Fibroblast of mammary gland (primary cell): ENCODE data around the gene FILIP1L.

Experiments
- DNase-seq: peaks from one replicate; pipeline ENCODE4 v3.0.0-alpha.2; 2010; ENCODE audit warnings: low read depth
- H3K4me3 ChIP-seq: 2 replicates; pipeline ENCODE4 v1.5.1; 2011; ENCODE audit warnings: low read depth, mild to moderate bottlenecking, low read length, moderate library complexity; ENCODE audit not compliant: control insufficient read depth
- CTCF ChIP-seq: conservative IDR thresholded peaks from 2 replicates; pipeline ENCODE4 v1.5.1; 2011; ENCODE audit warnings: low read depth, low read length, inconsistent platforms; ENCODE audit not compliant: control insufficient read depth, insufficient read depth

Gene FILIP1L

GRCh38 chr3:100022506-100022905 lies 91.8 kb downstream of the FILIP1L start:
- no peak overlapping the region for H3K4me3 ChIP-seq
- no peak for DNase-seq
- TF ChIP-seq CTCF, result no peak

GRCh38 chr3:100020876-100021644 lies 93.2 kb downstream of the FILIP1L start:
- no peak overlapping the region for H3K4me3 ChIP-seq
- TF ChIP-seq CTCF, result no peak
- DNase-seq, result no peak

GRCh38 chr3:100019719-100020118 lies 94.6 kb downstream of the FILIP1L start:
- no peak for TF ChIP-seq CTCF
- H3K4me3 ChIP-seq, result no peak overlapping the region
- no peak for DNase-seq

DNA sequence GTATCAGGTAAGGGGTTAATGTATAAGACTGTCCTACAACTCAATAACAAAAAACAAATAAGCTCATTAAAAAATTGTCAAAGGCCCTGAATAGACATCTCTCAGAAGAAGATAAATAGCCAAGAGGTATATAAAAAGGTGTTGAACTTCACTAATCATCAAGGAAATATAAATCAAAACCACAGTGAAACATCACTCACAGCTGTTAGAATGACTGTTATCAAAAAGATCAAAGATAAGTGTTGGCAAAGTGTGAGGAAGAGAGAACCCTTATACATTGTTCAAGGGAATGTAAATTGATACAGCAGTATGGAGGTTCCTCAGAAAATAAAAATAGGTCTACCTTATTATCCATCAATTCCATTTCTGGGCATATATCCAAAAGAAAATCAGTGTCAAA lies 95.5 kb downstream of the FILIP1L start:
- TF ChIP-seq CTCF, result no peak
- no peak overlapping the region for H3K4me3 ChIP-seq
- DNase-seq, result no peak

- no peak for TF ChIP-seq CTCF
- no peak for DNase-seq
Observed at GRCh38 chr3:100010087-100010417, 104.2 kb downstream of the FILIP1L start.

DNA sequence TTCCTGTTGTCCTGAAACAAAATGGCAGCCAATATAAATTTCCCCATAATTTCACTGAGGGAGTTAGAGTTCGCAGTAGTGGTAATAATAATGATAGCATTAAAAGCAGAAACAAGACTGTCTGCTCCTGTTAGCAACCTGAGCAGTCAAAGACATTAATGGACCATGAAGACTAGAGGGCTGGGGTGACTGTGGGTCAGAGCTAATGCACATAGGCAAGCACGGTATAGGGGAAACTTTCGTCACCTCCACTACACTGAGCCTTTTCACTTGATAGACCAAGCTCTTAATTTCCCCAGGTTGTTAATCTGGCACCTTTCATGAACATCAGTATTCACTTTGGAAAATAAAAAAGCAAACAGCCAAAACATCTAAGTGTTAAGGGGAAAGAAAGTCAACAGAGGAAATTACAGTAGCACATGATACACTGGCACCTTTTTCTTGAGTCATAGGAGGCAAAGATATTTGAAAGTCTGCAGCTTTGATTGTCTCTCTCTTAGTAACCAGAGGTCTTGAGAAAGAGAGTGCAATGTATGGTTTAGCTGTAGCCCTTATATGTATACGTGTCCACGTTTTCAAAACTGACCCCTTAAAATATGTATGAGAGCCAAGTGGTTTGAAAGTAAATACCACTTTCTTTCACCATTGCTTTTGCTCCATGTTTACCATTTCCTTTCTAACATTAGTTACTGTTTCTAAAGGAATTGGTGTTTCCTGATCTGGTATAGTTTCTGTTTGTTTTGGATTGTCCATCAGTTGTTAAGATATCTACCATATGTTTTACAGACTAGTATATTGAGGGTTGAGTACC lies 104.8 kb downstream of the FILIP1L start:
- H3K4me3 ChIP-seq, result no peak overlapping the region
- DNase-seq, result no peak
- no peak for TF ChIP-seq CTCF

More at GRCh38 chr3:100010087-100010417, 104.2 kb downstream of the FILIP1L start:
- no peak overlapping the region for H3K4me3 ChIP-seq
